ENCODE data around the gene DNPH1. TPM values are rescaled to one million over a fixed set of nuclear protein-coding genes. Genes with fewer than 3 reads are reported as not detected.
A peak's percentile ranks its signal among the peaks of the same experiment; 100 is the strongest.

The DNPH1 gene
- total RNA-seq, 1 donor from 2014 or later, result 36.5 TPM

- no peak for DNase-seq (ENCODE audit: low spot score)
Measured at GRCh38 chr6:43185391-43185985, 43.8 kb downstream of the DNPH1 start.

GRCh38 chr6:43184268-43184985 is 44.9 kb downstream of the DNPH1 start:
- no peak for DNase-seq (ENCODE audit: low spot score)

GRCh38 chr6:43183441-43183840 is 45.8 kb downstream of the DNPH1 start:
- no peak for DNase-seq (ENCODE audit: low spot score)

GRCh38 chr6:43181942-43182860 is 47.1 kb downstream of the DNPH1 start, which contains the start of gene CUL9:
Gene CUL9 (plus strand): TSS chr6:43182196. CDS start chr6:43184311, 2,115 bp downstream.
- DNase-seq (ENCODE audit: low spot score), result peak; percentile 96

GRCh38 chr6:43181621-43181941 is 47.7 kb downstream of the DNPH1 start:
- DNase-seq (ENCODE audit: low spot score), result no peak

- DNase-seq (ENCODE audit: low spot score), result no peak
Measured at GRCh38 chr6:43180985-43181384, 48.3 kb downstream of the DNPH1 start.

- DNase-seq (ENCODE audit: low spot score), result no peak
Measured at GRCh38 chr6:43180058-43180457, 49.2 kb downstream of the DNPH1 start.

GRCh38 chr6:43178951-43179830 is 50.1 kb downstream of the DNPH1 start:
- DNase-seq (ENCODE audit: low spot score), result no peak

GRCh38 chr6:43178150-43178549 is 51.1 kb downstream of the DNPH1 start:
- no peak for DNase-seq (ENCODE audit: low spot score)

GRCh38 chr6:43176423-43176786 is 52.9 kb downstream of the DNPH1 start:
- no peak for DNase-seq (ENCODE audit: low spot score)

GRCh38 chr6:43175676-43176422 is 53.4 kb downstream of the DNPH1 start:
- no peak for DNase-seq (ENCODE audit: low spot score)

Other genes starting within 250 kb of the DNPH1 start
- gene PPP2R5D, start 244.9 kb downstream of the DNPH1 start, total RNA-seq, result 27.8 TPM
- gene MEA1, start 215.5 kb downstream of the DNPH1 start, total RNA-seq, result 46.1 TPM
- gene KLHDC3, start 215.2 kb downstream of the DNPH1 start, total RNA-seq, result 71.6 TPM
- gene RRP36, start 207.9 kb downstream of the DNPH1 start, total RNA-seq, result 51.9 TPM
- gene CUL7, start 175.6 kb downstream of the DNPH1 start, total RNA-seq, result 13.7 TPM
- 59.3 TPM for gene MRPL2, start 170.0 kb downstream of the DNPH1 start, total RNA-seq
- 18.1 TPM for gene KLC4, start 169.8 kb downstream of the DNPH1 start, total RNA-seq
- gene PTK7, start 153.2 kb downstream of the DNPH1 start, total RNA-seq, result 13.6 TPM
- 34.2 TPM for gene SRF, start 58.2 kb downstream of the DNPH1 start, total RNA-seq
- 26.6 TPM for gene CUL9, start 47.3 kb downstream of the DNPH1 start, total RNA-seq
- gene TTBK1, start 14.0 kb upstream of the DNPH1 start, total RNA-seq, result 0.06 TPM
- not detected for gene SLC22A7, start 68.8 kb upstream of the DNPH1 start, total RNA-seq
- gene CRIP3, start 79.3 kb upstream of the DNPH1 start, total RNA-seq, result 0.58 TPM
- gene ZNF318, start 140.2 kb upstream of the DNPH1 start, total RNA-seq, result 16.1 TPM
- gene ABCC10, start 198.1 kb upstream of the DNPH1 start, total RNA-seq, result 22.0 TPM
- gene DLK2, start 226.1 kb upstream of the DNPH1 start, total RNA-seq, result not detected
- gene TJAP1, start 248.1 kb upstream of the DNPH1 start, total RNA-seq, result 20.3 TPM

All from mesenteric fat pad (tissue), 1 donor.